ENCODE measurements around the gene RPL36. TPM values are rescaled to one million over a fixed set of nuclear protein-coding genes. Genes with fewer than 3 reads are reported as not detected.
"Not testable (repeated sequence)": the region's sequence is repeated elsewhere in the genome, so short reads cannot be mapped to it uniquely, and the experiment has no call there.

RPL36 gene
- total RNA-seq, 1 donor: 801 TPM

GRCh38 chr19:5703819-5704818, 14.0 kb downstream of the RPL36 start:
- no peak for DNase-seq (ENCODE audit: low read depth in 2 of 3, low spot score in 2 of 3)

GRCh38 chr19:5705552-5705951, 15.5 kb downstream of the RPL36 start:
- no peak for DNase-seq (ENCODE audit: low read depth in 2 of 3, low spot score in 2 of 3)

GRCh38 chr19:5706876-5707573, 16.9 kb downstream of the RPL36 start:
- no peak for DNase-seq (ENCODE audit: low read depth in 2 of 3, low spot score in 2 of 3)

GRCh38 chr19:5707576-5708575, 17.8 kb downstream of the RPL36 start:
- DNase-seq (ENCODE audit: low read depth in 2 of 3, low spot score in 2 of 3): no peak

- DNase-seq (ENCODE audit: low read depth in 2 of 3, low spot score in 2 of 3): no peak
These were observed 20.9 kb downstream of the RPL36 start for GRCh38 chr19:5711025-5711424.

- no peak for DNase-seq (ENCODE audit: low read depth in 2 of 3, low spot score in 2 of 3)
These were observed 21.6 kb downstream of the RPL36 start for GRCh38 chr19:5711713-5712161.

GRCh38 chr19:5713228-5713627, 23.1 kb downstream of the RPL36 start:
- DNase-seq (ENCODE audit: low read depth in 2 of 3, low spot score in 2 of 3): no peak

- no peak for DNase-seq (ENCODE audit: low read depth in 2 of 3, low spot score in 2 of 3)
These were observed 24.7 kb downstream of the RPL36 start for GRCh38 chr19:5714816-5715215.

GRCh38 chr19:5717215-5717935, 27.3 kb downstream of the RPL36 start:
- no peak for DNase-seq (ENCODE audit: low read depth in 2 of 3, low spot score in 2 of 3)

- no peak for DNase-seq (ENCODE audit: low read depth in 2 of 3, low spot score in 2 of 3)
These were observed 28.0 kb downstream of the RPL36 start for GRCh38 chr19:5718037-5718578.

GRCh38 chr19:5718579-5719273, 28.6 kb downstream of the RPL36 start:
- DNase-seq (ENCODE audit: low read depth in 2 of 3, low spot score in 2 of 3): peak in 2 of 3 donors; percentile 16 to 24

- peak in 1 of 3 donors; percentile 11 for DNase-seq (ENCODE audit: low read depth in 2 of 3, low spot score in 2 of 3)
These were observed 29.3 kb downstream of the RPL36 start for GRCh38 chr19:5719274-5719960.

GRCh38 chr19:5719961-5720790, 30.1 kb downstream of the RPL36 start, which contains the start of the genes CATSPERD and LONP1:
TSS of gene CATSPERD (plus strand) at chr19:5720637. CDS start at chr19:5720738, 101 bp downstream.
TSS of gene LONP1 (minus strand) at chr19:5720146. CDS start at chr19:5720132, 14 bp downstream.
- DNase-seq (ENCODE audit: low read depth in 2 of 3, low spot score in 2 of 3): peak; percentile 99

- no peak for DNase-seq (ENCODE audit: low read depth in 2 of 3, low spot score in 2 of 3)
These were observed 37.5 kb downstream of the RPL36 start for GRCh38 chr19:5727453-5728050.

GRCh38 chr19:5733172-5733571, 43.1 kb downstream of the RPL36 start:
- not testable (repeated sequence) for DNase-seq (ENCODE audit: low read depth in 2 of 3, low spot score in 2 of 3)

- no peak for DNase-seq (ENCODE audit: low read depth in 2 of 3, low spot score in 2 of 3)
These were observed 48.3 kb downstream of the RPL36 start for GRCh38 chr19:5738423-5738822.

Data from hematopoietic multipotent progenitor cell (in vitro differentiated cells).